NCI-H1105 (cell line): ENCODE results near the gene PKD1L1.

Source experiments
- DNase-seq: peaks from one replicate; lab custom pipeline; 2025; lab: John Stamatoyannopoulos, UW

The PKD1L1 gene

GRCh38 chr7:47875998-47876744 is 72.1 kb downstream of the PKD1L1 start:
- no peak for DNase-seq

GRCh38 chr7:47875406-47875805 is 72.9 kb downstream of the PKD1L1 start:
- no peak for DNase-seq

GRCh38 chr7:47873762-47874161 is 74.5 kb downstream of the PKD1L1 start:
- no peak for DNase-seq

GRCh38 chr7:47867286-47867685 is 81.0 kb downstream of the PKD1L1 start:
- no peak for DNase-seq

GRCh38 chr7:47866120-47866519 is 82.1 kb downstream of the PKD1L1 start:
- no peak for DNase-seq

- DNase-seq: no peak
Measured at GRCh38 chr7:47852330-47853245, 95.7 kb downstream of the PKD1L1 start.

GRCh38 chr7:47847207-47847606 is 101.1 kb downstream of the PKD1L1 start:
- no peak for DNase-seq

GRCh38 chr7:47846138-47846836 is 102.0 kb downstream of the PKD1L1 start:
- DNase-seq: no peak

- no peak for DNase-seq
Measured at GRCh38 chr7:47844311-47844710, 104.0 kb downstream of the PKD1L1 start.

GRCh38 chr7:47843291-47843690 is 105.0 kb downstream of the PKD1L1 start:
- DNase-seq: no peak

- DNase-seq: no peak
Measured at GRCh38 chr7:47839381-47839780, 108.9 kb downstream of the PKD1L1 start.

- no peak for DNase-seq
Measured at GRCh38 chr7:47837826-47838225, 110.4 kb downstream of the PKD1L1 start.

- DNase-seq: no peak
Measured at GRCh38 chr7:47836503-47837202, 111.6 kb downstream of the PKD1L1 start.

- no peak for DNase-seq
Measured at GRCh38 chr7:47836080-47836479, 112.2 kb downstream of the PKD1L1 start.

- DNase-seq: no peak
Measured at GRCh38 chr7:47833211-47833610, 115.1 kb downstream of the PKD1L1 start.

- no peak for DNase-seq
Measured at GRCh38 chr7:47832105-47832715, 116.1 kb downstream of the PKD1L1 start.

- DNase-seq: no peak
Measured at GRCh38 chr7:47830015-47830414, 118.3 kb downstream of the PKD1L1 start.

- no peak for DNase-seq
Measured at GRCh38 chr7:47827871-47828270, 120.4 kb downstream of the PKD1L1 start.

GRCh38 chr7:47827351-47827756 is 120.9 kb downstream of the PKD1L1 start:
- no peak for DNase-seq

- no peak for DNase-seq
Measured at GRCh38 chr7:47826754-47827153, 121.5 kb downstream of the PKD1L1 start.

GRCh38 chr7:47819607-47819920 is 128.7 kb downstream of the PKD1L1 start:
- DNase-seq: no peak
